ENCODE results near the gene ATRNL1. TPM values are rescaled to one million over a fixed set of nuclear protein-coding genes. Genes with fewer than 3 reads are reported as not detected.

ATRNL1 gene
- polyA plus RNA-seq, 1 of the 3 experiments (the other 2 are of a cell fraction): 0.67 TPM

DNA sequence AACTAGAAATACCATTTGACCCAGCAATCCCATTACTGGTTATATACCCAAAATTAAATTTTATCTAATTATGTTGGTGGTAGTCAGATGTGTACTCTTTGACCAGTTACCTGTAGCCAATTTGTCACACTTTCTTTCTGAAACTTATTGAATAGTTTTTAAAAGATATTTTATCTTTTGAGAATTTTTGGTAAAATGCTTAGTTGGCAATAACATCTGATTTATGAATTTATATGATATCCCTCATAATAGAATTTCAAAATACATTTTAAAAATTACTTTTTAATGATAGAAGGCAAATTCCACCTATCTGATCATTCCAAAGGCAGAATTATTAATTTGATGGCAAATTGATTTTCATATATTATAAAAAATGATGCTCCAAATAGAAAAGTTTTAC, 569.3 kb downstream of the ATRNL1 start:
- H3K36me3 ChIP-seq (replicated peaks in 1 of 2; ENCODE audit: control insufficient read depth in 1 of 2, insufficient read depth in 2 of 2, low read length in 1 of 2): no peaks in the 10 kb centered on the region
- H3K9me2 ChIP-seq: no peaks in the 10 kb centered on the region
- CTCF ChIA-PET: no interaction called here
- H3K79me2 ChIP-seq (ENCODE audit: insufficient read depth): no peaks in the 10 kb centered on the region
- H4K20me1 ChIP-seq (ENCODE audit: insufficient read depth): no peaks in the 10 kb centered on the region
- H3K4me3 ChIP-seq (ENCODE audit: low read depth in 2 of 2, low read length in 1 of 2): no peak overlapping the region
- H3K27ac ChIP-seq (ENCODE audit: low read depth in 2 of 2, low read length in 1 of 2): no peak overlapping the region
- no peaks in the 10 kb centered on the region for H3K9me3 ChIP-seq
- H3K27me3 ChIP-seq (ENCODE audit: insufficient read depth): no peaks in the 10 kb centered on the region
- no peak for DNase-seq
- POLR2A ChIA-PET: no interaction called here
- H2AFZ ChIP-seq (ENCODE audit: low read depth): no peak overlapping the region
- no peaks in the 10 kb centered on the region for H3F3A ChIP-seq (replicated peaks; ENCODE audit: insufficient read depth)
- H3K9ac ChIP-seq: no peak overlapping the region
- H3K4me2 ChIP-seq: no peak overlapping the region
- no peak for TF ChIP-seq MEF2A (IDR thresholded peaks at IDR 0.05; ENCODE audit: borderline replicate concordance, low read depth)
- H3K4me1 ChIP-seq (ENCODE audit: control insufficient read depth in 1 of 2, insufficient read depth in 2 of 2, low read depth in 1 of 2, low read length in 1 of 2): no peaks in the 10 kb centered on the region

DNA sequence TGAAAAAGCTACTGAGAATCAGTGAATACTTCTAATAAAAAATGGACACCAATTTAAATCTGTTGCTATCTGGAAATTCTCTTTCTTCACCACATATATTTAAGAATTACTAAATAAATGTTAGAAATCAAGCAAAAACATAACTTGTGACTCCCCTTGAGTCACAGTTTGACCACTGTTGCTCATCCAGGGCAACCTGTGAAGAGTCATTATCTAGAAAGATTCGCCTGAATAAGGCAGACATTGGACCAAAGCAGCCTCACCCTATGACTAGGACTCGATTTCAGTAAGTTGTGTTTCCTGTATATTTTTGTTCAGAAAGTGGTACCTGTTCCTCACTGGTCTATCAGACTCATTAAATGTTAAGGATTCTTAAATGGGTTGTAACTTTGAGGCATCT, 572.4 kb downstream of the ATRNL1 start:
- DNase-seq: no peak
- ChIA-PET POLR2A (no interaction called here), CTCF (interaction anchor here (1.7 kb wide), 1 partner anchor 13 kb away, joined by 4 read pairs; no protein-coding TSS in a partner anchor)
- Histone ChIP-seq H3K4me3 (ENCODE audit: low read depth in 2 of 2, low read length in 1 of 2) (no peak overlapping the region), H3K27me3 (ENCODE audit: insufficient read depth) (no peaks in the 10 kb centered on the region), H2AFZ (ENCODE audit: low read depth) (no peak overlapping the region), H3F3A (replicated peaks; ENCODE audit: insufficient read depth) (no peaks in the 10 kb centered on the region), H4K20me1 (ENCODE audit: insufficient read depth) (no peaks in the 10 kb centered on the region), H3K9me2 (no peaks in the 10 kb centered on the region), H3K27ac (ENCODE audit: low read depth in 2 of 2, low read length in 1 of 2) (no peak overlapping the region), H3K9ac (no peak overlapping the region), H3K9me3 (no peaks in the 10 kb centered on the region), H3K4me1 (ENCODE audit: control insufficient read depth in 1 of 2, insufficient read depth in 2 of 2, low read depth in 1 of 2, low read length in 1 of 2) (no peaks in the 10 kb centered on the region), H3K36me3 (replicated peaks in 1 of 2; ENCODE audit: control insufficient read depth in 1 of 2, insufficient read depth in 2 of 2, low read length in 1 of 2) (no peaks in the 10 kb centered on the region), H3K79me2 (ENCODE audit: insufficient read depth) (no peaks in the 10 kb centered on the region), H3K4me2 (no peak overlapping the region)
- no peak for TF ChIP-seq FOSL2 (IDR thresholded peaks at IDR 0.05; ENCODE audit: borderline replicate concordance, low read depth)
- no peak for TF ChIP-seq FOXJ3 (CRISPR knock-in tag; IDR thresholded peaks at IDR 0.05)
- TF ChIP-seq, protein P1, sequence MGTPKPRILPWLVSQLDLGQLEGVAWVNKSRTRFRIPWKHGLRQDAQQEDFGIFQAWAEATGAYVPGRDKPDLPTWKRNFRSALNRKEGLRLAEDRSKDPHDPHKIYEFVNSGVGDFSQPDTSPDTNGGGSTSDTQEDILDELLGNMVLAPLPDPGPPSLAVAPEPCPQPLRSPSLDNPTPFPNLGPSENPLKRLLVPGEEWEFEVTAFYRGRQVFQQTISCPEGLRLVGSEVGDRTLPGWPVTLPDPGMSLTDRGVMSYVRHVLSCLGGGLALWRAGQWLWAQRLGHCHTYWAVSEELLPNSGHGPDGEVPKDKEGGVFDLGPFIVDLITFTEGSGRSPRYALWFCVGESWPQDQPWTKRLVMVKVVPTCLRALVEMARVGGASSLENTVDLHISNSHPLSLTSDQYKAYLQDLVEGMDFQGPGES (IDR thresholded peaks at IDR 0.05; ENCODE audit: low read depth, low read length): no peak
- TF ChIP-seq, protein P2, sequence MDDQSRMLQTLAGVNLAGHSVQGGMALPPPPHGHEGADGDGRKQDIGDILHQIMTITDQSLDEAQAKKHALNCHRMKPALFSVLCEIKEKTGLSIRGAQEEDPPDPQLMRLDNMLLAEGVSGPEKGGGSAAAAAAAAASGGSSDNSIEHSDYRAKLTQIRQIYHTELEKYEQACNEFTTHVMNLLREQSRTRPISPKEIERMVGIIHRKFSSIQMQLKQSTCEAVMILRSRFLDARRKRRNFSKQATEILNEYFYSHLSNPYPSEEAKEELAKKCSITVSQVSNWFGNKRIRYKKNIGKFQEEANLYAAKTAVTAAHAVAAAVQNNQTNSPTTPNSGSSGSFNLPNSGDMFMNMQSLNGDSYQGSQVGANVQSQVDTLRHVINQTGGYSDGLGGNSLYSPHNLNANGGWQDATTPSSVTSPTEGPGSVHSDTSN (IDR thresholded peaks at IDR 0.05): no peak
- no peak for TF ChIP-seq EP300 (IDR thresholded peaks at IDR 0.05; ENCODE audit: borderline replicate concordance in 1 of 2, low read depth in 1 of 2, low read length in 1 of 2)
- TF ChIP-seq, protein P3, sequence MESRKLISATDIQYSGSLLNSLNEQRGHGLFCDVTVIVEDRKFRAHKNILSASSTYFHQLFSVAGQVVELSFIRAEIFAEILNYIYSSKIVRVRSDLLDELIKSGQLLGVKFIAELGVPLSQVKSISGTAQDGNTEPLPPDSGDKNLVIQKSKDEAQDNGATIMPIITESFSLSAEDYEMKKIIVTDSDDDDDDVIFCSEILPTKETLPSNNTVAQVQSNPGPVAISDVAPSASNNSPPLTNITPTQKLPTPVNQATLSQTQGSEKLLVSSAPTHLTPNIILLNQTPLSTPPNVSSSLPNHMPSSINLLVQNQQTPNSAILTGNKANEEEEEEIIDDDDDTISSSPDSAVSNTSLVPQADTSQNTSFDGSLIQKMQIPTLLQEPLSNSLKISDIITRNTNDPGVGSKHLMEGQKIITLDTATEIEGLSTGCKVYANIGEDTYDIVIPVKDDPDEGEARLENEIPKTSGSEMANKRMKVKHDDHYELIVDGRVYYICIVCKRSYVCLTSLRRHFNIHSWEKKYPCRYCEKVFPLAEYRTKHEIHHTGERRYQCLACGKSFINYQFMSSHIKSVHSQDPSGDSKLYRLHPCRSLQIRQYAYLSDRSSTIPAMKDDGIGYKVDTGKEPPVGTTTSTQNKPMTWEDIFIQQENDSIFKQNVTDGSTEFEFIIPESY (IDR thresholded peaks at IDR 0.05; ENCODE audit: borderline replicate concordance, low read depth): no peak
- TF ChIP-seq EZH2phosphoT487 (IDR thresholded peaks at IDR 0.05; ENCODE audit: borderline replicate concordance, low read depth): no peak
- TF ChIP-seq YY1 (IDR thresholded peaks at IDR 0.05; ENCODE audit: low read depth): no peak
- 18% methylated on average over 2 of the region's 2 CpGs for WGBS (ENCODE audit: low lambda C conversion rate)
